ENCODE data around the gene DCP1A. TPM values are rescaled to one million over a fixed set of nuclear protein-coding genes. Genes with fewer than 3 reads are reported as not detected.
"Not testable (repeated sequence)": the region's sequence is repeated elsewhere in the genome, so short reads cannot be mapped to it uniquely, and the experiment has no call there.

Gene DCP1A
- total RNA-seq, 4 donors from 2014 or later = 20.3 to 23.4 (median 22.5) TPM

DNA sequence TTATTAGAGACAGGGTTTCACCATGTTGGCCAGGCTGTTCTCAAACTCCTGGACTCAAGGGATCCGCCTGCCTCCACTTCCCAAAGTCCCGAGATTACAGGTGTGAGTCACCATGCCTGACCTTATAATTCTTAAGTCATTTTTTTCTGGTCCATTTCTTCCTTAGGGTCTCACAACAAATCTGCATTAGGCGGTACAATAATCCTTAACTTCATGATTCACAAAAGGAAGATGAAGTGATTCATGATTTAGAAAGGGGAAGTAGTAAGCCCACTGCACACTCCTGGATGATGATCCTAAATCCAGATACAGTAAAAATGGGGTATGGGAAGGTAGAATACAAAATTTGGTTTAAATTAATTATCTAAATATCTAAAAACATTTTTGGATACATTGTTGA lies 46.5 kb downstream of the DCP1A start:
- H3K27me3 ChIP-seq = no peaks in the 10 kb centered on the region
- no peak overlapping the region for H3K4me3 ChIP-seq
- H3K27ac ChIP-seq = no peak overlapping the region
- peaks cover 0 to 27% (median 1%) of the 10 kb centered on the region in 4 donors for H3K4me1 ChIP-seq
- H3K9me3 ChIP-seq = no peaks in the 10 kb centered on the region
- TF ChIP-seq EP300 (IDR thresholded peaks at IDR 0.05) = no peak
- no peak for TF ChIP-seq POLR2A (IDR thresholded peaks at IDR 0.05)
- TF ChIP-seq, protein P1, sequence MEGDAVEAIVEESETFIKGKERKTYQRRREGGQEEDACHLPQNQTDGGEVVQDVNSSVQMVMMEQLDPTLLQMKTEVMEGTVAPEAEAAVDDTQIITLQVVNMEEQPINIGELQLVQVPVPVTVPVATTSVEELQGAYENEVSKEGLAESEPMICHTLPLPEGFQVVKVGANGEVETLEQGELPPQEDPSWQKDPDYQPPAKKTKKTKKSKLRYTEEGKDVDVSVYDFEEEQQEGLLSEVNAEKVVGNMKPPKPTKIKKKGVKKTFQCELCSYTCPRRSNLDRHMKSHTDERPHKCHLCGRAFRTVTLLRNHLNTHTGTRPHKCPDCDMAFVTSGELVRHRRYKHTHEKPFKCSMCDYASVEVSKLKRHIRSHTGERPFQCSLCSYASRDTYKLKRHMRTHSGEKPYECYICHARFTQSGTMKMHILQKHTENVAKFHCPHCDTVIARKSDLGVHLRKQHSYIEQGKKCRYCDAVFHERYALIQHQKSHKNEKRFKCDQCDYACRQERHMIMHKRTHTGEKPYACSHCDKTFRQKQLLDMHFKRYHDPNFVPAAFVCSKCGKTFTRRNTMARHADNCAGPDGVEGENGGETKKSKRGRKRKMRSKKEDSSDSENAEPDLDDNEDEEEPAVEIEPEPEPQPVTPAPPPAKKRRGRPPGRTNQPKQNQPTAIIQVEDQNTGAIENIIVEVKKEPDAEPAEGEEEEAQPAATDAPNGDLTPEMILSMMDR (IDR thresholded peaks at IDR 0.05) = no peak
- H3K36me3 ChIP-seq = peaks cover 0 to 73% (median 0%) of the 10 kb centered on the region in 3 donors
- 84 to 89% methylated on average over 3 of the region's 3 CpGs for WGBS, 2 donors
- DNase-seq (ENCODE audit: low spot score in 2 of 2) = no peak

DNA sequence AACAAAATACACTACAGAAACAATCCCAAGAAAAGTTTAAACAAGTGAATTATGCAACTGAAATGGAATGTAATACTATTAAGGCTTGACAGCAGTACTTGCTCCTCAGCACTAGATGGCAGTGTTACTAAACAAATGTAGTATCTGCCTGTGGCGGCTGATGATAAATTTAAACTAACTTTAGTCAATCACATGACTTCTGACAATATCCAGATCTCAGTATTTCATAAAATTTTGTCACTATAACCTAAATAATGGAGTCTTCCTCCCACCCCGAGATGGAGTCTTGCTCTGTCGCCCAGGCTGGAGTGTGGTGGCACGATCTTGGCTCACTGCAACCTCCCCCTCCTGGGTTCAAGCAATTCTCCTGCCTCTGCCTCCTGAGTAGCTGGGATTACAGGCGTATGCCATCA lies 47.7 kb downstream of the DCP1A start:
- not testable (repeated sequence) for H3K9me3 ChIP-seq; DNase-seq (ENCODE audit: low spot score in 2 of 2); H3K27me3 ChIP-seq; H3K4me3 ChIP-seq
- TF ChIP-seq, protein P1 (IDR thresholded peaks at IDR 0.05) = peak; percentile 74 to 88 (median 88)
- Histone ChIP-seq H3K27ac (peak overlapping the region in 2 of 4 donors; percentile 2 to 61), H3K4me1 (peaks cover 0 to 27% (median 1%) of the 10 kb centered on the region in 4 donors), H3K36me3 (peaks cover 0 to 75% (median 0%) of the 10 kb centered on the region in 3 donors)
- 47 to 50% methylated on average over 5 of the region's 5 CpGs for WGBS, 2 donors

DNA sequence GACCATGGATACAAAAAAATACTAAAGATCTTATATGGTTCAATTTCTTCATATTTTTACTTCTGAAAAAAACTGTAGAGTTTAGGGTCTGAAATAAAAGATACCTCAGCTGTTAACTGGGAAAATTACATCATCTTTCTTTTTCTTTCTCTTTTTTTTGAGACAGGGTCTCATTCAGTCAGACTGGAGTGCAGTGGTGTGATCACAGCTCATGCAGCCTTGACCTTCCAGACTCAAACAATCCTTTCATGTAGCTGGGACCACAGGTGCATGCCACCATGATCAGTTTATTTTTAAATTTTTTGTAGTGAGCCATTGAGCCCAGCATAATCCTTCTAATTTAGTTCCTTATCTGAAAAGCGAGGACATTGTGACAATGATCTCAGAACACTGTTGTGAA lies 51.9 kb downstream of the DCP1A start:
- Histone ChIP-seq H3K9me3 (no peaks in the 10 kb centered on the region), H3K4me3 (no peak overlapping the region), H3K27me3 (no peaks in the 10 kb centered on the region), H3K27ac (no peak overlapping the region), H3K4me1 (peaks cover 0 to 10% (median 1%) of the 10 kb centered on the region in 4 donors), H3K36me3 (peaks cover 0 to 71% (median 7%) of the 10 kb centered on the region in 3 donors)
- DNase-seq (ENCODE audit: low spot score in 2 of 2) = no peak
- TF ChIP-seq POLR2A (IDR thresholded peaks at IDR 0.05) (no peak), EP300 (IDR thresholded peaks at IDR 0.05) (no peak)
- TF ChIP-seq, protein P1 (IDR thresholded peaks at IDR 0.05) = no peak
- WGBS, 2 donors = 94 to 100% methylated on average over 1 of the region's 1 CpG

DNA sequence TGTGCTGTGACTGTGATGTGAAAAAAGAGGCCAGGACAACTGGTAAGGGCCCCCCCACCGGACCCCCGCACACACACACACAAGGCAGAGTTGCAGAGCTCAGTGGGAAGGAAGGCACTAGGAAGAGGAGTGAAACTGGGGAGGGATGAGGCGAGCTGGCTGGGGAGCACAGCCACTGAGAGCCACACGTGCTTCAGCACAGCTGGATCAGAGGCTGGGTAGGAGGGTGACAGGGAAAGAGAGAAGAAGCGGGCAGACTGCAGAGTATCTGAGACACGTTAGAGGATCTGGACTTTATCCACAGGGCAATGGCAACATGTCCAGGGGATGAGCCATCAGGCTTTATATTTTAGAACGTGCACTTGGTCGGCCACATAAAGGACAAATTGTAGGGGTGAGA lies 53.5 kb downstream of the DCP1A start:
- WGBS, 2 donors = 77 to 78% methylated on average over 8 of the region's 8 CpGs
- Histone ChIP-seq H3K27me3 (no peaks in the 10 kb centered on the region), H3K9me3 (no peaks in the 10 kb centered on the region), H3K4me1 (no peaks in the 10 kb centered on the region), H3K36me3 (peaks cover 0 to 79% (median 7%) of the 10 kb centered on the region in 3 donors), H3K4me3 (no peak overlapping the region), H3K27ac (no peak overlapping the region)
- TF ChIP-seq POLR2A (IDR thresholded peaks at IDR 0.05) (no peak), EP300 (IDR thresholded peaks at IDR 0.05) (no peak)
- TF ChIP-seq, protein P1 (IDR thresholded peaks at IDR 0.05) = no peak
- no peak for DNase-seq (ENCODE audit: low spot score in 2 of 2)

DNA sequence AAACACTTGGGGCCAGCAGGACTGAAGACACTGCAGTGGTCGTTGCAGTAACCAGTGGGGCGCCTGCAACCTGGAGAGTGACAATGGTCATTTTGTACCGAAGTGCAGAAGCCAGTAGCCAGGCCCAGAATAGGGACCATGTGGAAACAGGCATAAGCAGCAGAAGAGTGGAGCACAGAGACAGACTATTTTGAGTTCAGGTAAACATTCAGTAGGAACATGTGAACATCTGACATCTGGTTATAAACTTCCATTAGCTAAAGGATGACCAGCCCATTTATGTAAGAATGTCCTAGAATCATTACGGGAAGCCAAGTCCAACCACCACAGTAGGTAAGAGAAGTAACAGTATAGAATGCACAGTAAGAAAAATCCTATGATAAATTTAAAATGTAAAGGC lies 59.1 kb downstream of the DCP1A start:
- WGBS, 2 donors = 65 to 66% methylated on average over 4 of the region's 4 CpGs

More for the DNA sequence above, 59.1 kb downstream of the DCP1A start:
- H3K4me3 ChIP-seq = no peak overlapping the region
- H3K36me3 ChIP-seq = peaks cover 0 to 63% (median 7%) of the 10 kb centered on the region in 3 donors
- H3K4me1 ChIP-seq = peaks cover 0 to 35% (median 13%) of the 10 kb centered on the region in 4 donors
- H3K9me3 ChIP-seq = no peaks in the 10 kb centered on the region
- peak overlapping the region in 2 of 4 donors; percentile 80 to 86 for H3K27ac ChIP-seq
- no peak for DNase-seq (ENCODE audit: low spot score in 2 of 2)
- TF ChIP-seq EP300 (IDR thresholded peaks at IDR 0.05) (no peak), POLR2A (IDR thresholded peaks at IDR 0.05) (no peak)
- TF ChIP-seq, protein P1 (IDR thresholded peaks at IDR 0.05) = no peak
- no peaks in the 10 kb centered on the region for H3K27me3 ChIP-seq

All from tibial nerve (tissue), 4 donors.